GM12878 (cell line): ENCODE results near the gene TUT1. TPM values are rescaled to one million over a fixed set of nuclear protein-coding genes. Genes with fewer than 3 reads are reported as not detected.

Experiments
- ATAC-seq: fragments of 200-7000 bp; cut with Tn5 transposase; 3 replicates; pipeline ENCODE4 v1.9.1; 2020; ENCODE audit warnings: mild to moderate bottlenecking, moderate library complexity
- BruUV-seq: library from RNA; stranded (reverse); fragments of 400-500 nt; replicated peaks from 2 replicates; lab custom pipeline; 2021; lab: Mats Ljungman, UMichigan
- CTCF ChIA-PET: fragments of 300-600 bp; sonication (Branson Sonifier 250); formaldehyde crosslinking; extraction: SDS; loops from one replicate; lab custom pipeline; 2021; ENCODE audit warnings: inconsistent platforms; lab: Yijun Ruan, JAX
- POLR2A ChIA-PET: fragments of 350-600 bp; formaldehyde crosslinking; extraction: SDS; loops from one replicate; lab custom pipeline; 2021; ENCODE audit warnings: inconsistent platforms; lab: Charles Lee
- RAD21 ChIA-PET: fragments of 300-600 bp; sonication (Branson Sonifier 250); formaldehyde crosslinking; loops from one replicate; lab custom pipeline; 2023; ENCODE audit warnings: antibody characterized with exemption; ENCODE audit not compliant: unreplicated experiment; lab: Charles Lee
- SMC1A ChIA-PET: fragments of 300-600 bp; sonication (Branson Sonifier 250); formaldehyde crosslinking; loops from one replicate; lab custom pipeline; 2023; ENCODE audit not compliant: unreplicated experiment, uncharacterized antibody; lab: Charles Lee
- DNase-seq: peaks from one replicate; pipeline ENCODE4 v3.0.0-alpha.2; 2011; ENCODE audit warnings: low read depth, low spot score
- FAIRE-seq: peaks from 3 replicates; lab custom pipeline; 2011; peaks lifted over from hg19 to GRCh38; lab: Jason Lieb, UNC
- H2AFZ ChIP-seq: 2 replicates; pipeline ENCODE4 v1.6.0; 2011; ENCODE audit warnings: low read depth, low read length, control low read depth; ENCODE audit not compliant: control insufficient read depth
- H3K27ac ChIP-seq: 2 replicates; pipeline ENCODE4 v1.5.1; 2011; ENCODE audit warnings: control low read depth; ENCODE audit not compliant: control insufficient read depth, insufficient read depth
- H3K27me3 ChIP-seq, 2 experiments: replicated peaks in 1 of 2; 2 replicates each; pipeline versions ENCODE4 v1.6.0 to v1.6.1; 2011; ENCODE audit warnings: low read length in 1 of 2; ENCODE audit not compliant: control insufficient read depth in 2 of 2, insufficient read depth in 2 of 2
- H3K36me3 ChIP-seq, 2 experiments: 2 replicates each; pipeline ENCODE4 v1.5.1; 2011; ENCODE audit warnings: low read length in 1 of 2; ENCODE audit not compliant: control insufficient read depth in 2 of 2, insufficient read depth in 2 of 2
- H3K4me1 ChIP-seq: 2 replicates; pipeline ENCODE4 v1.6.1; 2011; ENCODE audit warnings: mild to moderate bottlenecking, low read length, moderate library complexity, mixed read lengths; ENCODE audit not compliant: control insufficient read depth, insufficient read depth
- H3K4me2 ChIP-seq: 2 replicates; pipeline ENCODE4 v1.6.0; 2011; ENCODE audit warnings: control low read depth; ENCODE audit not compliant: control insufficient read depth, insufficient read depth
- H3K4me3 ChIP-seq: fragments of 200-600 bp; sonication (generic); 2 replicates; pipeline ENCODE4 v1.5.1; 2016
- H3K79me2 ChIP-seq: 2 replicates; pipeline ENCODE4 v1.6.0; 2011; ENCODE audit warnings: low read length; ENCODE audit not compliant: control insufficient read depth, insufficient read depth
- H3K9ac ChIP-seq: 2 replicates; pipeline ENCODE4 v1.8.0; 2011; ENCODE audit warnings: low read length, control low read depth, mixed read lengths; ENCODE audit not compliant: control insufficient read depth, insufficient read depth
- H3K9me3 ChIP-seq: replicated peaks from 3 replicates; pipeline ENCODE4 v1.5.1; 2011; ENCODE audit warnings: mild to moderate bottlenecking, low read length; ENCODE audit not compliant: control insufficient read depth, insufficient read depth
- H4K20me1 ChIP-seq: 2 replicates; pipeline ENCODE4 v1.6.0; 2011; ENCODE audit not compliant: control insufficient read depth, insufficient read depth
- ATF3 ChIP-seq: IDR thresholded peaks from 2 replicates; pipeline ENCODE4 v1.6.1; 2011; ENCODE audit warnings: low read depth, mild to moderate bottlenecking, low read length, moderate library complexity, borderline replicate concordance; ENCODE audit errors: extremely low read depth
- BACH1 ChIP-seq: fragments of 450-650 bp; IDR thresholded peaks from 2 replicates; pipeline ENCODE4 v1.6.1; 2017; ENCODE audit warnings: mild to moderate bottlenecking, borderline replicate concordance
- BCL11A ChIP-seq: IDR thresholded peaks from 2 replicates; pipeline ENCODE4 v1.6.1; 2011; ENCODE audit warnings: low read depth, low read length
- BHLHE40 ChIP-seq, 2 experiments: fragments of 450-650 bp in 1 of 2; IDR thresholded peaks; 2 replicates each; pipeline ENCODE4 v1.6.1; 2011 to 2017; ENCODE audit warnings: low read depth in 2 of 2, borderline replicate concordance in 1 of 2, improper control_type of control experiment in 1 of 2, low read length in 1 of 2, mild to moderate bottlenecking in 1 of 2
- CREM ChIP-seq: IDR thresholded peaks from 2 replicates; pipeline ENCODE4 v1.6.1; 2014; ENCODE audit warnings: antibody characterized with exemption, low read depth
- E2F8 ChIP-seq: fragments of 450-650 bp; IDR thresholded peaks from 2 replicates; pipeline ENCODE4 v1.6.1; 2018; ENCODE audit warnings: mild to moderate bottlenecking, low read depth, moderate library complexity; ENCODE audit not compliant: partially characterized antibody
- EED ChIP-seq: sonication (generic); IDR thresholded peaks from 2 replicates; pipeline ENCODE4 v1.6.1; 2016; ENCODE audit warnings: antibody characterized with exemption, low read depth
- HDGF ChIP-seq: fragments of 450-650 bp; IDR thresholded peaks from 2 replicates; pipeline ENCODE4 v1.6.1; 2016; ENCODE audit warnings: antibody characterized with exemption
- IRF5 ChIP-seq: fragments of 450-650 bp; IDR thresholded peaks from 2 replicates; pipeline ENCODE4 v1.6.1; 2017; ENCODE audit warnings: borderline replicate concordance
- LARP7 ChIP-seq: fragments of 450-650 bp; IDR thresholded peaks from 2 replicates; pipeline ENCODE4 v1.6.1; 2017; ENCODE audit warnings: mild to moderate bottlenecking
- NR2C2 ChIP-seq: IDR thresholded peaks from 2 replicates; pipeline ENCODE4 v1.6.1; 2011; ENCODE audit warnings: borderline replicate concordance, low read depth; ENCODE audit not compliant: control insufficient read depth, insufficient read length
- NRF1 ChIP-seq: conservative IDR thresholded peaks from 2 replicates; pipeline ENCODE4 v1.6.1; 2011; ENCODE audit warnings: mild to moderate bottlenecking, low read depth, low read length, improper control_type of control experiment
- POLR2A ChIP-seq: IDR thresholded peaks from 2 replicates; pipeline ENCODE4 v1.6.1; 2011; ENCODE audit warnings: low read depth, mild to moderate bottlenecking, low read length
- SRF ChIP-seq, 2 experiments: IDR thresholded peaks; 2 replicates each; pipeline ENCODE4 v1.6.1; 2011; ENCODE audit warnings: low read depth in 2 of 2, low read length in 2 of 2, mild to moderate bottlenecking in 1 of 2, moderate library complexity in 1 of 2
- STAT3 ChIP-seq: IDR thresholded peaks from 2 replicates; pipeline ENCODE4 v1.6.1; 2011; ENCODE audit warnings: low read depth, low read length, improper control_type of control experiment
- TCF3 ChIP-seq: IDR thresholded peaks from 2 replicates; pipeline ENCODE4 v1.6.1; 2012; ENCODE audit warnings: low read depth, mild to moderate bottlenecking, low read length, borderline replicate concordance; ENCODE audit not compliant: insufficient read depth
- TCF7 ChIP-seq: IDR thresholded peaks from 2 replicates; pipeline ENCODE4 v1.6.1; 2014; ENCODE audit warnings: antibody characterized with exemption, borderline replicate concordance
- ZBTB33 ChIP-seq: fragments of 450-650 bp; IDR thresholded peaks from 2 replicates; pipeline ENCODE4 v1.6.1; 2017; ENCODE audit warnings: mild to moderate bottlenecking
- WGBS: methylation state at CpG from one replicate; pipeline ENCODE4 v1.1.6; 2016; ENCODE audit warnings: low lambda C conversion rate; ENCODE audit not compliant: insufficient replicate concordance, insufficient coverage; ENCODE audit errors: missing lambda C conversion rate; 5-methylcytosine and 5-hydroxymethylcytosine counted together
- in situ Hi-C: fragments of 300-500 bp; cut with MboI; formaldehyde crosslinking; loops from 9 replicates; pipeline ENCODE4 v1.14.3; 2018; ENCODE audit warnings: mixed read lengths
- intact Hi-C: fragments of 100-400 bp; cut with micrococcal nuclease; formaldehyde crosslinking; loops from one replicate; pipeline ENCODE4 v1.14.2; 2022; ENCODE audit not compliant: unreplicated experiment
- polyA plus RNA-seq, 11 experiments: library from polyadenylated mRNA; depleted of rRNA in 4 of 11; unstranded in 6 of 11; stranded (reverse) in 5 of 11; fragments of >200 nt; fragmentation: Nextera tagmentation in 4 of 11; fragmentation: Illumina TruSeq in 1 of 11; extraction: Ambion mirVana in 4 of 11; extraction: Trizol in 1 of 11; gene quantifications; 1 replicate in 1 of 11; 2 replicates in 10 of 11; pipeline versions ENCODE4 v1.2.1 to v1.2.3, GENCODE V29; 2011 to 2016; ENCODE audit warnings: inconsistent platforms in 2 of 11, missing spikeins in 2 of 11, low read depth in 1 of 11
- total RNA-seq, 4 experiments: library from RNA; depleted of rRNA in 3 of 4; stranded (reverse); fragments of >200 nt in 3 of 4; fragmentation: Illumina TruSeq in 1 of 4; extraction: Trizol in 1 of 4; gene quantifications; 2 replicates each; pipeline versions ENCODE4 v1.2.1 to v1.2.3, GENCODE V29; 2013 to 2021

The TUT1 gene
- total and polyA plus RNA-seq, 10 of the 15 experiments (the other 5 are each of a cell fraction or from before 2014, with no cell fraction given): 1.1 to 29.9 (median 16.2) TPM

GRCh38 chr11:62575837-62576236, 15.5 kb downstream of the TUT1 start:
- SMC1A ChIA-PET: no interaction called here
- POLR2A ChIA-PET: interaction anchor here (1.4 to 5.0 kb wide), 3 partner anchors 10 to 24 kb away, joined by 3 to 37 read pairs (median 18); partner anchors contain the start of gene TUT1
- Histone ChIP-seq H3K9me3 (no peaks in the 10 kb centered on the region), H3K27me3 (no peaks in the 10 kb centered on the region), H3K4me2 (no peak overlapping the region), H2AFZ (no peak overlapping the region), H3K9ac (no peak overlapping the region), H4K20me1 (no peaks in the 10 kb centered on the region), H3K4me3 (no peak overlapping the region), H3K36me3 (peaks cover 12 to 21% of the 10 kb centered on the region in 2 experiments; a peak in 3 of 4 replicates), H3K4me1 (peaks cover 18% of the 10 kb centered on the region), H3K79me2 (peaks cover 38% of the 10 kb centered on the region), H3K27ac (no peak overlapping the region)
- in situ Hi-C loops (no loop called here), intact Hi-C loops (no loop called here)
- 97% methylated on average over 14 of the region's 14 CpGs for WGBS
- ATAC-seq: no peak
- RAD21 ChIA-PET: interaction anchor here (2.8 kb wide), 1 partner anchor 24 kb away, joined by 19 read pairs; no protein-coding TSS in a partner anchor
- DNase-seq: no peak
- BruUV-seq: no TSS peak
- CTCF ChIA-PET: no interaction called here
- TF ChIP-seq ZBTB33 (no peak), E2F8 (no peak), HDGF (no peak), TCF7 (no peak), LARP7 (no peak), NRF1 (no peak), BHLHE40 (IDR thresholded peaks at IDR 0.05; ENCODE audit: borderline replicate concordance in 1 of 2, low read depth in 2 of 2, low read length in 1 of 2) (no peak), EED (no peak), BACH1 (no peak), TCF3 (no peak), ATF3 (no peak), BCL11A (no peak), STAT3 (no peak), SRF (IDR thresholded peaks at IDR 0.05; ENCODE audit: low read depth in 2 of 2, low read length in 2 of 2) (no peak), NR2C2 (no peak), IRF5 (no peak), POLR2A (no peak), CREM (no peak)
- FAIRE-seq: no peak
